Neural cell (in vitro differentiated cells): ENCODE data around the gene S100B. TPM values are rescaled to one million over a fixed set of nuclear protein-coding genes. Genes with fewer than 3 reads are reported as not detected.

Source experiments
- H2AFZ ChIP-seq: fragments of 200-600, 300-800 bp; sonication (generic), shearing (Covaris generic); 2 replicates; pipeline ENCODE4 v1.6.0; 2014; ENCODE audit warnings: low read depth, mild to moderate bottlenecking, antibody characterized with exemption, low read length, moderate library complexity
- H3F3A ChIP-seq: fragments of 200-600 bp; shearing (Covaris generic); 2 replicates; pipeline ENCODE4 v1.6.1; 2016; ENCODE audit warnings: mild to moderate bottlenecking, moderate library complexity, mixed read lengths, antibody characterized with exemption, low read length; ENCODE audit not compliant: insufficient read depth, poor library complexity, severe bottlenecking
- H3K27ac ChIP-seq: fragments of 200-600, 300-800 bp; sonication (generic), shearing (Covaris generic); 2 replicates; pipeline ENCODE4 v1.5.1; 2014; ENCODE audit warnings: mild to moderate bottlenecking, low read length, moderate library complexity
- H3K27me3 ChIP-seq: fragments of 300-800, 200-600 bp; sonication (generic), shearing (Covaris generic); 2 replicates; pipeline ENCODE4 v1.6.0; 2014; ENCODE audit warnings: mild to moderate bottlenecking, low read depth, low read length, moderate library complexity; ENCODE audit not compliant: insufficient read depth
- H3K36me3 ChIP-seq: fragments of 300-800, 200-600 bp; sonication (generic), shearing (Covaris generic); 2 replicates; pipeline ENCODE4 v1.5.1; 2014; ENCODE audit warnings: mild to moderate bottlenecking, antibody characterized with exemption, low read length, moderate library complexity; ENCODE audit not compliant: insufficient read depth
- H3K4me2 ChIP-seq: fragments of 300-800, 200-600 bp; sonication (generic), shearing (Covaris generic); 2 replicates; pipeline ENCODE4 v1.6.0; 2014; ENCODE audit warnings: mild to moderate bottlenecking, low read length
- H3K4me3 ChIP-seq: fragments of 300-800, 200-600 bp; sonication (generic), shearing (Covaris generic); 2 replicates; pipeline ENCODE4 v1.5.1; 2014; ENCODE audit warnings: mild to moderate bottlenecking, low read length, moderate library complexity
- H3K79me2 ChIP-seq: fragments of 200-600 bp; shearing (Covaris generic); replicated peaks from 2 replicates; pipeline ENCODE4 v1.6.0; 2014; ENCODE audit warnings: mild to moderate bottlenecking, low read length, moderate library complexity; ENCODE audit not compliant: insufficient read depth
- H3K9ac ChIP-seq: fragments of 300-800, 200-600 bp; sonication (generic), shearing (Covaris generic); 2 replicates; pipeline ENCODE4 v1.6.1; 2016; ENCODE audit warnings: mild to moderate bottlenecking, low read length, mixed read lengths
- H3K9me2 ChIP-seq: fragments of 200-600 bp; shearing (Covaris generic); 2 replicates; pipeline ENCODE4 v1.6.1; 2016; ENCODE audit warnings: mild to moderate bottlenecking, low read length, mixed read lengths; ENCODE audit not compliant: insufficient read depth
- H3K9me3 ChIP-seq: fragments of 200-600, 300-800 bp; sonication (generic), shearing (Covaris generic); 2 replicates; pipeline ENCODE4 v1.6.1; 2016; ENCODE audit warnings: mild to moderate bottlenecking, mixed run types, low read length, moderate library complexity, mixed read lengths
- H4K20me1 ChIP-seq: fragments of 200-600 bp; shearing (Covaris generic); 2 replicates; pipeline ENCODE4 v1.6.1; 2016; ENCODE audit warnings: mild to moderate bottlenecking, mixed run types; ENCODE audit not compliant: insufficient read depth
- EP300 ChIP-seq: fragments of 450-650 bp; conservative IDR thresholded peaks from 2 replicates; pipeline ENCODE4 v1.6.1; 2014; ENCODE audit warnings: antibody characterized with exemption, mild to moderate bottlenecking, moderate library complexity; ENCODE audit not compliant: poor library complexity, severe bottlenecking
- EZH2 ChIP-seq: fragments of 200-600, 300-800 bp; shearing (Covaris generic), sonication (generic); IDR thresholded peaks from 2 replicates; pipeline ENCODE4 v1.6.1; 2014; ENCODE audit warnings: antibody characterized with exemption, low read length, borderline replicate concordance, mild to moderate bottlenecking; ENCODE audit not compliant: insufficient read depth, poor library complexity, severe bottlenecking
- MXI1 ChIP-seq: fragments of 450-650 bp; conservative IDR thresholded peaks from 2 replicates; pipeline ENCODE4 v1.6.1; 2014; ENCODE audit warnings: antibody characterized with exemption, mild to moderate bottlenecking; ENCODE audit not compliant: poor library complexity, severe bottlenecking
- POLR2AphosphoS5 ChIP-seq: IDR thresholded peaks from 2 replicates; pipeline ENCODE4 v1.6.1; 2012
- RAD21 ChIP-seq: fragments of 450-650 bp; conservative IDR thresholded peaks from 2 replicates; pipeline ENCODE4 v1.6.1; 2014; ENCODE audit warnings: antibody characterized with exemption, mild to moderate bottlenecking, moderate library complexity
- SMC3 ChIP-seq: fragments of 450-650 bp; conservative IDR thresholded peaks from 2 replicates; pipeline ENCODE4 v1.6.1; 2014; ENCODE audit warnings: antibody characterized with exemption, mild to moderate bottlenecking, moderate library complexity; ENCODE audit not compliant: poor library complexity
- TAF1 ChIP-seq: IDR thresholded peaks from 2 replicates; pipeline ENCODE4 v1.6.1; 2012; ENCODE audit warnings: low read depth
- polyA plus RNA-seq: library from polyadenylated mRNA; depleted of rRNA; stranded (reverse); fragments of >200 nt; gene quantifications from 2 replicates; pipeline ENCODE4 v1.2.3, GENCODE V29; 2014
- TF ChIP-seq, protein P1 (sequence below): fragments of 450-650 bp; IDR thresholded peaks from 2 replicates; pipeline ENCODE4 v1.5.1; 2014; ENCODE audit warnings: antibody characterized with exemption, mild to moderate bottlenecking, moderate library complexity; ENCODE audit not compliant: poor library complexity, severe bottlenecking
- TF ChIP-seq, protein P2 (sequence below): IDR thresholded peaks from 2 replicates; pipeline ENCODE4 v1.6.1; 2012; ENCODE audit warnings: borderline replicate concordance

S100B gene
- polyA plus RNA-seq, 1 donor from 2014 or later = 1.4 TPM

GRCh38 chr21:46616050-46616449 lies 11.2 kb upstream of the S100B start:
- no peaks in the 10 kb centered on the region for H3F3A ChIP-seq
- H3K9me3 ChIP-seq = no peaks in the 10 kb centered on the region
- no peaks in the 10 kb centered on the region for H3K9me2 ChIP-seq
- no peaks in the 10 kb centered on the region for H4K20me1 ChIP-seq
- H3K27me3 ChIP-seq = no peaks in the 10 kb centered on the region
- no peak overlapping the region for H2AFZ ChIP-seq
- no peaks in the 10 kb centered on the region for H3K36me3 ChIP-seq
- no peak overlapping the region for H3K27ac ChIP-seq
- no peak overlapping the region for H3K4me3 ChIP-seq
- no peak overlapping the region for H3K4me2 ChIP-seq
- no peaks in the 10 kb centered on the region for H3K79me2 ChIP-seq
- H3K9ac ChIP-seq = no peak overlapping the region
- no peak for TF ChIP-seq EP300
- TF ChIP-seq, protein P1, sequence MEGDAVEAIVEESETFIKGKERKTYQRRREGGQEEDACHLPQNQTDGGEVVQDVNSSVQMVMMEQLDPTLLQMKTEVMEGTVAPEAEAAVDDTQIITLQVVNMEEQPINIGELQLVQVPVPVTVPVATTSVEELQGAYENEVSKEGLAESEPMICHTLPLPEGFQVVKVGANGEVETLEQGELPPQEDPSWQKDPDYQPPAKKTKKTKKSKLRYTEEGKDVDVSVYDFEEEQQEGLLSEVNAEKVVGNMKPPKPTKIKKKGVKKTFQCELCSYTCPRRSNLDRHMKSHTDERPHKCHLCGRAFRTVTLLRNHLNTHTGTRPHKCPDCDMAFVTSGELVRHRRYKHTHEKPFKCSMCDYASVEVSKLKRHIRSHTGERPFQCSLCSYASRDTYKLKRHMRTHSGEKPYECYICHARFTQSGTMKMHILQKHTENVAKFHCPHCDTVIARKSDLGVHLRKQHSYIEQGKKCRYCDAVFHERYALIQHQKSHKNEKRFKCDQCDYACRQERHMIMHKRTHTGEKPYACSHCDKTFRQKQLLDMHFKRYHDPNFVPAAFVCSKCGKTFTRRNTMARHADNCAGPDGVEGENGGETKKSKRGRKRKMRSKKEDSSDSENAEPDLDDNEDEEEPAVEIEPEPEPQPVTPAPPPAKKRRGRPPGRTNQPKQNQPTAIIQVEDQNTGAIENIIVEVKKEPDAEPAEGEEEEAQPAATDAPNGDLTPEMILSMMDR = no peak
- TF ChIP-seq TAF1 = no peak
- no peak for TF ChIP-seq MXI1
- TF ChIP-seq RAD21 = no peak
- no peak for TF ChIP-seq EZH2

DNA sequence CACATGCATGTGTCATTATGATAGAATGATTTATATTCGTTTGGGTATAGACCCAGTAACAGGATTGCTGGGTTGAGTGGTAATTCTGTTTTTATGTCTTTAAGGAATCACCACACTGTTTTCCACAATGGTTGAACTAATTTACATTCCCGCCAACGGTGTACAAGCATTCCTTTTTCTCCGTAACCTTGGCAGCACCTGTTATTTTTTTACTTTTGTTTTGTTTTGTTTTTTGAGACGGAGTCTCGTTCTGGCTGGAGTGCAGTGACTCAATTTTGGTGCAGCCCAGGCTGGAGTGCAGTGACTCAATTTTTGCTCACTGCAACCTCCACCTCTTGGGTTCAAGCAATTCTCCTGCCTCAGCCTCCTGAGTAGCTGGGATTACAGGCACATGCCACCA lies 8.5 kb upstream of the S100B start:
- Histone ChIP-seq H3K9me3 (no peaks in the 10 kb centered on the region), H3K27me3 (no peaks in the 10 kb centered on the region), H3K36me3 (no peaks in the 10 kb centered on the region), H3K4me3 (no peak overlapping the region), H3K79me2 (no peaks in the 10 kb centered on the region), H3K27ac (no peak overlapping the region), H3K4me2 (no peak overlapping the region), H3K9ac (no peak overlapping the region), H2AFZ (no peak overlapping the region), H3K9me2 (no peaks in the 10 kb centered on the region), H4K20me1 (no peaks in the 10 kb centered on the region), H3F3A (no peaks in the 10 kb centered on the region)
- TF ChIP-seq SMC3 (no peak), EP300 (no peak), POLR2AphosphoS5 (no peak), RAD21 (no peak), MXI1 (no peak), EZH2 (no peak), TAF1 (no peak)
- TF ChIP-seq, protein P2, sequence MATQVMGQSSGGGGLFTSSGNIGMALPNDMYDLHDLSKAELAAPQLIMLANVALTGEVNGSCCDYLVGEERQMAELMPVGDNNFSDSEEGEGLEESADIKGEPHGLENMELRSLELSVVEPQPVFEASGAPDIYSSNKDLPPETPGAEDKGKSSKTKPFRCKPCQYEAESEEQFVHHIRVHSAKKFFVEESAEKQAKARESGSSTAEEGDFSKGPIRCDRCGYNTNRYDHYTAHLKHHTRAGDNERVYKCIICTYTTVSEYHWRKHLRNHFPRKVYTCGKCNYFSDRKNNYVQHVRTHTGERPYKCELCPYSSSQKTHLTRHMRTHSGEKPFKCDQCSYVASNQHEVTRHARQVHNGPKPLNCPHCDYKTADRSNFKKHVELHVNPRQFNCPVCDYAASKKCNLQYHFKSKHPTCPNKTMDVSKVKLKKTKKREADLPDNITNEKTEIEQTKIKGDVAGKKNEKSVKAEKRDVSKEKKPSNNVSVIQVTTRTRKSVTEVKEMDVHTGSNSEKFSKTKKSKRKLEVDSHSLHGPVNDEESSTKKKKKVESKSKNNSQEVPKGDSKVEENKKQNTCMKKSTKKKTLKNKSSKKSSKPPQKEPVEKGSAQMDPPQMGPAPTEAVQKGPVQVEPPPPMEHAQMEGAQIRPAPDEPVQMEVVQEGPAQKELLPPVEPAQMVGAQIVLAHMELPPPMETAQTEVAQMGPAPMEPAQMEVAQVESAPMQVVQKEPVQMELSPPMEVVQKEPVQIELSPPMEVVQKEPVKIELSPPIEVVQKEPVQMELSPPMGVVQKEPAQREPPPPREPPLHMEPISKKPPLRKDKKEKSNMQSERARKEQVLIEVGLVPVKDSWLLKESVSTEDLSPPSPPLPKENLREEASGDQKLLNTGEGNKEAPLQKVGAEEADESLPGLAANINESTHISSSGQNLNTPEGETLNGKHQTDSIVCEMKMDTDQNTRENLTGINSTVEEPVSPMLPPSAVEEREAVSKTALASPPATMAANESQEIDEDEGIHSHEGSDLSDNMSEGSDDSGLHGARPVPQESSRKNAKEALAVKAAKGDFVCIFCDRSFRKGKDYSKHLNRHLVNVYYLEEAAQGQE = no peak
- TF ChIP-seq, protein P1 = no peak
